Measurements from ENCODE around the gene PRSS57. TPM values are rescaled to one million over a fixed set of nuclear protein-coding genes. Genes with fewer than 3 reads are reported as not detected.

The PRSS57 gene
- total and polyA plus RNA-seq, 2 of the 4 experiments (the other 2 are of a cell fraction) = not detected

GRCh38 chr19:662207-662961 is 32.9 kb downstream of the PRSS57 start:
- Histone ChIP-seq H3K14ac (replicated peaks; ENCODE audit: low read depth, low read length) (0 out of 2 replicates have a peak overlapping the region, but pooled peaks have one; percentile 62), H3K4me1 (ENCODE audit: control insufficient read depth, insufficient read depth, low read length) (peaks cover 14% of the 10 kb centered on the region), H2AK9ac (replicated peaks; ENCODE audit: low read depth, low read length, poor library complexity) (peak overlapping the region; percentile 95), H2BK5ac (ENCODE audit: low read depth, low read length, poor library complexity, severe bottlenecking) (peak overlapping the region; percentile 82), H3K18ac (ENCODE audit: low read depth, low read length) (no peak overlapping the region), H2BK20ac (ENCODE audit: low read depth, low read length) (no peak overlapping the region), H3K9me1 (ENCODE audit: insufficient read depth, low read length) (no peaks in the 10 kb centered on the region), H3K36me3 (ENCODE audit: control insufficient read depth, insufficient read depth, low read length) (peaks cover 7% of the 10 kb centered on the region; the same call in 1 of the 2 replicates), H3K23ac (ENCODE audit: low read depth, low read length) (0 out of 2 replicates have a peak overlapping the region, but pooled peaks have one; percentile 2), H3K9me3 (ENCODE audit: control insufficient read depth, insufficient read depth, low read length) (no peaks in the 10 kb centered on the region), H2AK5ac (ENCODE audit: low read depth, low read length) (peak overlapping the region; percentile 32; the same call in 1 of the 2 replicates), H3K27ac (ENCODE audit: insufficient read depth, low read length) (peak overlapping the region; percentile 75), H3K56ac (ENCODE audit: extremely low read depth, insufficient read depth, low read length) (peak overlapping the region; percentile 48; the same call in 1 of the 2 replicates), H3K4ac (ENCODE audit: low read depth, low read length) (peak overlapping the region; percentile 83), H2BK120ac (ENCODE audit: low read depth, low read length) (no peak overlapping the region), H3K4me2 (ENCODE audit: low read depth, low read length) (peak overlapping the region; percentile 95), H3K27me3 (ENCODE audit: control insufficient read depth, insufficient read depth, low read length) (no peaks in the 10 kb centered on the region), H2BK15ac (ENCODE audit: low read depth, low read length) (no peak overlapping the region), H4K8ac (ENCODE audit: low read depth in 2 of 2, low read length in 2 of 2) (peak overlapping the region in 1 of 2 experiments; percentile 74; a peak in 3 of 4 replicates), H2AFZ (replicated peaks; ENCODE audit: low read length, poor library complexity) (peak overlapping the region; percentile 92), H3K9ac (ENCODE audit: low read depth, low read length) (peak overlapping the region; percentile 91), H4K91ac (ENCODE audit: insufficient read depth, low read depth, low read length) (no peak overlapping the region; the same call in 1 of the 2 replicates), H4K20me1 (ENCODE audit: insufficient read depth, low read length) (peaks cover 49% of the 10 kb centered on the region), H4K5ac (ENCODE audit: low read depth, low read length) (no peak overlapping the region), H3K4me3 (ENCODE audit: insufficient read depth, low read depth, low read length) (peak overlapping the region; percentile 87), H3K79me1 (ENCODE audit: low read depth in 1 of 2, low read length in 2 of 2) (peaks cover 0 to 35% of the 10 kb centered on the region in 2 experiments; a peak in 2 of 4 replicates)
- TF ChIP-seq CHD1 (IDR thresholded peaks at IDR 0.05; ENCODE audit: low read depth, low read length) (0 out of 2 replicates have a peak, but pooled peaks have one; percentile 48), POLR2A (IDR thresholded peaks at IDR 0.05; ENCODE audit: low read depth, low read length) (0 out of 2 replicates have a peak, but pooled peaks have one; percentile 12), BHLHE40 (IDR thresholded peaks at IDR 0.05; ENCODE audit: low read depth, low read length) (no peak), MAZ (IDR thresholded peaks at IDR 0.05; ENCODE audit: borderline replicate concordance, low read depth, low read length) (0 out of 2 replicates have a peak, but pooled peaks have one; percentile 30)
- TF ChIP-seq, protein P1, sequence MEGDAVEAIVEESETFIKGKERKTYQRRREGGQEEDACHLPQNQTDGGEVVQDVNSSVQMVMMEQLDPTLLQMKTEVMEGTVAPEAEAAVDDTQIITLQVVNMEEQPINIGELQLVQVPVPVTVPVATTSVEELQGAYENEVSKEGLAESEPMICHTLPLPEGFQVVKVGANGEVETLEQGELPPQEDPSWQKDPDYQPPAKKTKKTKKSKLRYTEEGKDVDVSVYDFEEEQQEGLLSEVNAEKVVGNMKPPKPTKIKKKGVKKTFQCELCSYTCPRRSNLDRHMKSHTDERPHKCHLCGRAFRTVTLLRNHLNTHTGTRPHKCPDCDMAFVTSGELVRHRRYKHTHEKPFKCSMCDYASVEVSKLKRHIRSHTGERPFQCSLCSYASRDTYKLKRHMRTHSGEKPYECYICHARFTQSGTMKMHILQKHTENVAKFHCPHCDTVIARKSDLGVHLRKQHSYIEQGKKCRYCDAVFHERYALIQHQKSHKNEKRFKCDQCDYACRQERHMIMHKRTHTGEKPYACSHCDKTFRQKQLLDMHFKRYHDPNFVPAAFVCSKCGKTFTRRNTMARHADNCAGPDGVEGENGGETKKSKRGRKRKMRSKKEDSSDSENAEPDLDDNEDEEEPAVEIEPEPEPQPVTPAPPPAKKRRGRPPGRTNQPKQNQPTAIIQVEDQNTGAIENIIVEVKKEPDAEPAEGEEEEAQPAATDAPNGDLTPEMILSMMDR (conservative IDR thresholded peaks at IDR 0.05; ENCODE audit: low read depth, low read length) = no peak
- ATAC-seq (ENCODE audit: low read depth) (peak; percentile 11), DNase-seq (peak; percentile 38)
- 0% methylated on average over 46 of the region's 81 CpGs; no CpG with 5 or more reads in 1 of the 2 experiments for WGBS, 2 experiments (ENCODE audit: extremely low coverage in 2 of 2, insufficient read length in 1 of 2)
- in situ Hi-C loops (cut with MboI; ENCODE audit: low sequenced_read_pairs) (no loop called here), intact Hi-C loops (cut with micrococcal nuclease) (loop anchor here (2.0 to 10.0 kb wide), 4 partner anchors 30 to 250 kb away; partner anchors contain the start of genes POLRMT and R3HDM4), dilution Hi-C loops (cut with HindIII; ENCODE audit: low sequenced_read_pairs, unreplicated experiment) (no loop called here)
- POLR2A ChIA-PET (ENCODE audit: unreplicated experiment) = no interaction called here
- CTCF ChIA-PET = no interaction called here
- BruUV-seq (replicated peaks) = no TSS peak

Data from IMR-90 (cell line).